Measurements from ENCODE around the gene HBS1L.

The HBS1L gene

DNA sequence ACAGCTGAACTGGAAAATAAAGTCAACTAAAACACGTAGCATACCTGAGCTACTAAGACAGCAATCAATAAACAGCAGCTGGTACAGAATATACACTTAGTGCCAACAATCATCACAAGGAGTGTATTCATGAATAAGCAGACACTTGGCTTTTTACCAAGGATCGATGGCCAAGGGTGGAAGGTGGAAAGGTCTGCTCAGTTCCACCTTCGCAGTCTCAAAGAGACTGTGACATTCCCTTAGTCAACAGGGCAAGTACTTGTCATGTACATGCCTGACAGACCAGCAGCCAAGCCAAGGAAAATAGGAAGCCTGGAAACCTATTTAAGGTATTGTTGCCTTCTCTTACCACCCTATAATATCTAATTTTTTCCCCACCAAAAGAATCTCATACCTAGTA, 21.4 kb downstream of the HBS1L start:
- no peak for DNase-seq

DNA sequence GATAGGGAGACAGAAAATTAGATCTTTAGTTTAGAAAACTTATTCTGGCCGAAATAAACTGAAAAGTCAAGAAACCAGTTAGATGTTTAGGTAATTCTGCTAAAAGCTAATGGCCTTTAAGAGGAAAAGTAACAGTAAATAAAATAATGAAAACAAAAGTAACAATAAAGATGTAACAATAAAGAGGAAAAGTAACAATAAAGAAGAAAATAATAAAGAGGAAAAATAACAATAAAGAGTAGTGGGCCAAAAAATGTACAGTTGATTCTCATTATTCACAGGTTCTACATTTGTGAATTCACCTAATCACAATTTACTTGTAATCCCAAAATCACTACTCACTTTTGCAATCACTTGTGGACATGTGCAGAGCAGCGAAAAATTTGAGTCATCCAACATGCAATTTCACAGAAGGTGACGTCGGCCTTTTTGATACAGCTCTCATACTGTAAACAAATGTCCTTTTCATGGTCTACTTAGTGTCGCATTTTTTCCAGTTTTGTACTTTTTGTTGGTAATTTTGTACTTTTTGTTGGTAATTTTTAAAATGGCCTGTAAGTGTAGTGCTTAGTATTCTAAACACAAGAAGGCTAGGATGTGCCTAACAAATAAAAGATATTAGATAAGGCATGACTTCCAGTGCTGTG, 24.0 kb downstream of the HBS1L start:
- no peak for DNase-seq

DNA sequence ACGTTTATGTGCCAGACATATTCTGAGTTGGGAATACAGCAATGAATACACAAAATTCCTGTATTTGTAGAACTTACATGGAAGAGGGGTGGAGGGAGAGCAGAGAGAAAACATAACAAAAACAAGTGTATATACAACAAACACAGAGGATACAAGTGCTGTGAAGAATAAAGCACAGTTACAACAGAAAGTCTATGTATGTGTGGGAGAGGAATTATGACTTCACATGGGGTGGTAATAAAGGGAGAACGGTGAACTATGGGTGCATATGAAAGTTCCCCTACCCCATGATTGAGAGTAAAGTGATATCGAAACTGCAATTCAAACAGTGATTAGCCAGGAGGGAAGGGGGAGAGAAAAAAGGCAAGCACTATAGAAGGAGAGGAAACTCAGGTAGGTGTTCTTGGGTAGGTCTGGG, 24.6 kb downstream of the HBS1L start:
- no peak for DNase-seq

DNA sequence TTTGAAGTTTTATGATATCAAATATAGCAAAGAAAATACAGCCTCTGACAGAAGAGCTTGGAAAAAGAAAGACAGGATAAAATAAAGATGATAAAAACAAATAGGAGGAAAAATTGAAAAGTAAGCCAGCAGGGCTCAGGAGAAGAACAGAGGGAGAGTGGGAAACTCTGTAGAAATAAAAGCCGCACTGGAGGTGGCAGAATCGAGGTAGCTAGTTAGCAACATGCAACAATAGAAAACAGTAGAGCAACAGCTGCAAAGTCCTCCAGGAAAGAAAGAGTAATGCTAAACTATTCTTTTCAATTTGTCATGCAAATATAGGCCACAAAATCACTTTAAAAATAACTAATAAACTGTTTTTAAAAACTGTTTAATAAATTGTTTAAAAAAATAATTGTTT, 28.8 kb downstream of the HBS1L start:
- no peak for DNase-seq

DNA sequence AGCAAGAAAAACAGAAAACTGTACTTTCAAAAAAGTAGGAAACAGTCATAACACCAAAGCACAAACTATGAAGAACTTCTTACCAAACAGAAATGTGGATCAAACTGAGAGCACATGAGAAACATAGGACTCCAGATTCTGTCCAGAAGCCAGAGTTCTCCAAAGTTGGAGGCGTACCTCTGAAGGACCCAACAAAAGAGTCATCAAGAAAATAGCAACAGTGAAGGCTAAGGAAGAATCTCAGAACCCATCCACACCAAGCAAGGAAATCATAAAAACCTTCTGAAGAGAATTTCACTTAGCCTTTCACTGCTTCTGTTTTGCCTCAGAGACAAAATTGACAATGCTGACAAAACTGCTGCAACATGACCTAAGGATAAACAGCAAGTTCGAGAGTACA, 29.4 kb downstream of the HBS1L start:
- DNase-seq: no peak

DNA sequence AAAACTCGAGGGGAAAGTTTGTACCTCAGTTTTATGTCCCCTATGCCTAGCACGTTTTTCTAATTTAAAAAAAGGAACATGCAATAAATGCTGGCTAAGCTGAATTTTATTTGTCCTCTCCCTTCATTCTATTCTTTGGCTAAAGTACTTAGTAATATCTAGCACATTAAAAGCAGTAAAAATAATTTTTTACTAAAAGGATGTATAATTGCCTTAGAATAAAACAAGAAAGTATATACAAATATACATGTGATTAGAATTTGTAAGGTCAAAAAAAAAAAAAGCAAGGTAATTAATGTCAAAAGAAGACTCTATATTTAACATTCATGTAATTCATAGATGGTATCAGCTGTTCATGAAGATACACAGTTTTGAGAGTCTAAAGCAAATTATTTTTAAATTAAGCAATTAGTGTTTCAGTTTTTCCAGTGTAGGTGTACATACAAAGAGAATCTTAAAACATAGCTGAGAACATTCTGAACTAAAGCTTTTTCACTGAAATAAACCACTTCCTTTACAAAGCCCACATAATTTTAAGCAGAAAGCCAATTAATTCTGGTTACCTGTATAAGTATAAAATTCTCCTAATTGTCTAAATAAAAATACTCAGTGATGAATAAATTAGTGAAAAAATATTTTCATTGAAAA, 32.4 kb downstream of the HBS1L start:
- DNase-seq: no peak

DNA sequence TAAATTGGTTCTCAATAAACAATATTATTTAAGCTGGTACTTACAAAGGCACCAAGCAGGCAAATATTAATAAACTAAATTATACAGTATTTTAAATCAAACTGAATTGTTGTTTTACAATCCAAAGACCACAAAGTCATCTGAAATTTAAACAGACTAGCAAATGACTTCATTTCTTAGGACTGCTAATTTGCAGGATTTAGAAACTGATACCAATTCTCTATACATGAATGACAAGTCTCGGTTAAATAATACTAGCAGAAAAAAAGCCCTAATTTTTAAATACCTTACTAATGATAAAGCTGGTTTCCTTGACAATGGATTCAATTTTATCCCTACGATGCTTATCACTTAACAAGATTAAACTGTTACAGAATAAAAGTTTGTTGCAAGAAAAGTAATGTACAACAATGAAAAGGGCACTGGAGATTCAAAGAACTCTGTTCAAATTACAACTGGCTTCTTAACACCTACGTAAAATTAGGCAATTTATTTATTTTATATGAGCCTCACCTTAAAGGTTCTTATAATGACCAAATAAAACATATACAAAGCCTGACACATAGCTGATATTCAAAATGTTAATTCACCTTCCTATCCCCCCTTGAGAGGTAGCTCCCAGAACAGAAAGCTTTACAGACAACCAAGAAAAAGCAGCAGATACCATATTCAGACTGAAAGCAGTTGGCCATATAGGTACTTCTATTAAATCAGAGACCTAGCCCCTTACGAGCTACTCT, 33.1 kb downstream of the HBS1L start:
- DNase-seq: no peak

DNA sequence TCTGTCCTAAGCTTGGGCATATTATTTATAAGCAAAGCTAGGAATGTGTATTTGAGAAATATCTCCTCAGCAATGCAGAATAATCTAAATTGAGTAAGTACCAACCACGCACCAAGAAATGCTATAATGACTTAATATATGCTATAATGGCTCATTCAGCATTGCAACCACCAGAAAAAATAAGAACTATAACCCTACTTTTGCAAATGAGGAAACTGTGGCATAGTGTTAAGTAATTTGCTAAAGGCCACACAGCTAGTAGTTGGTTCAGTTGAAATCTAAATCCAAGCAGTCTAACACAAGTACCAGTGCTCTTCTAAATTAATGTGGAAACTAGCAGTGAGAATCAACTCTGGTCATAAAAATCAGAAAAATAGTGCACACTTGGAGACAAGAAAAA, 35.7 kb downstream of the HBS1L start:
- no peak for DNase-seq

DNA sequence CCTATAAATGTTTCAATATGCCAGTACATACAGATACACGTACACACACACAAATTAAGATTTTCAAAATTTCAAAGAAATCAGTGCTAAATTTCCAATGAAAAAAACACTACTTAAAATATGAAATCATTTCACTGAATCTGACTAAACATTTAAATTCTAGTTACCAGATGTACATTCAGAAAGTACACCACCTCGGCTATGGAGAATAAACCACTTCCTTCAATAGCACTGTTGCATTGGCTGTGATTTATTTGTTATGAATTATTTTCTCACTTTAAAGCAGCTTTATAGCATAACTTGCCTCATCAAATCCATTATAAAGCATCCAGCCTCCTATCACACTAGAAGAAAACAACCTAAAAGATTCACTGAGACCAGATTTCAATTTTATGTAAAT, 36.6 kb downstream of the HBS1L start:
- no peak for DNase-seq

DNA sequence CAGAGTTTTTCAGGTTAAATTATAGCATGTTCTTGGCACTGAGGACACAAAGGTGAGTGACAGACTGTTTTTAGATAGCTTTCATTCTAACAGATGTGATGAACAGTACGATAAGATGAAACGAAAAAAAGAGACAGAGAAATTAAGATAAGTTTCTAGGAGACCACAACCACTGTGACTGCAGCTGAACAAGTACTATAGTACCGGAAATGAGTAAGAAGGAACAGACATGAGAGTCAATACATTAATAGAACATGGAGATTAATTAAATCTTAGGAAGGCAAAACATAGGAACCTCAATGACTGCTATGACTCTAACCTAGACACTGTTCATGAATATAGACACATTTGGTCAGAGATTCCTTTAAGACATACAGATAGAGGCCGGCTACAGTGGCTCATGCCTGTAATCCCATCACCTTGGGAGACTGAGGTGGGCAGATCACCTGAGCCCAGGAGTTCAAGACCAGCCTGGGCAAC, 40.2 kb downstream of the HBS1L start:
- DNase-seq: no peak

DNA sequence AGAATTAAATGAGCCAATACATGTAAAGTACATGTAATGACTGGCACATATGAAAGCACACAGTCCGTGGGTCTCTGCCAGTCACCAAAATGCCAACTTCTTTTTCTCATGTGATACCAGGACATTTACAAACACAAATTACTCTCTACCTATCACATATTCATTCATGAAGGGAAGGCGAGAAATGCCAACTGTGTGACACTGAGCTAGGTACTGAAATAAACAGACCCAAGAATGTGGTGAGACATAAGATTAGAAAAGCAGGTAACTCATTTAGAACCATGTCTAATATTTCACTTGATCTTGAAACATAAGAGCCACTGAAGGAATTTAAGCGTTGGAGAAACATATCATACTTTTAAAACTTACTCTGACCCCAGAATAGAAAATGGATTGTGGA, 41.4 kb downstream of the HBS1L start:
- no peak for DNase-seq

DNA sequence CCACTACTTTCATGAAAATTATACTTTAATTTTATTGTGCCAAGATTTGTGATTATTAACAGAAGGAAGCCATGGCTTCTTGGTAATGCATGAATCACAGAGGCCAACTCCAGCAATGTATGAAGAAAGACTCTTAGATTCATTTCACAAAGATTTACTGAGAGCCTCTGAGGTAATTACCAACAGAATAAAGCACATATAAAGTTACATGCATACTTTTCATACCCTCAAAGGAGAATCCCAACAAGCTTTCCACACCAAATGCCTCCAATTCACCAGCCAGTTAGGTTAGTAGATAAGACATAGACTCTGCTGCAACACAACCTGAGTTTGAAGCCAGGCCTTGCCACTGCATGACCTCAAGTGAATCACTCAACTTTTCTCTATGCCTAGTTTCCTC, 41.9 kb downstream of the HBS1L start:
- DNase-seq: no peak

DNA sequence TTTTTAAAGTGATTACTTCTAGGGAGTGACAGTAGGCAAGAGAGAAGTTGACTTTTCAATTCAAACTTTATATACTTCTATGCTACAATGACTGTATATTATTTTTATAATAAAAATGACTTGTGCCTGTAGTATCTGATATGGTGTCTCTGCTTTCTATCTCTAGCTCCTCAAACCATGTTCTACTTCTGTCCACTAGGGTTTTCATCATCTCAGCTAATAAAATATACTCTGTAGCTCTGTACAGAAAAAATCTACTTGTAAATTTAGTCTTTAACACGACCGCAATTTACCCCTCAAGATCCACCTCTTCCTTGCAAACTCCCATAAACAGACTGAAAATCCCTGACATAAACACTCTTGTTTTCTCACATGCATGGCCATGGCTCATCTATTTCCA, 42.3 kb downstream of the HBS1L start:
- no peak for DNase-seq

DNA sequence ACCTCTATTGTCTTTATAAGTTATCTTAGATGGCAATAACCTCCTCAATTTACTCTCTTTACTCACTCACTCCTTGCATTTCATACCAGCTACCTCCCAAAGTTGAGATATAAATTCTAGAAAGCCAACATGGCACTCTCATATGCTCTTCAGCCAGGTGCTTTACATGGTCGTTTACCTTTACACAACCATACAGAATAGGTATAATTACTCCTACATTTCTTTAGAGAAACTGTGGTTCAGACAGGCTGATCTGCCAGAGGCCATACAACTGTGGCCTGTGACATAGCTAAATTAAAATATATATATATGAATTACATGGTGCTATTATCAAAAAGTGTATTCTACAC, 45.7 kb downstream of the HBS1L start:
- DNase-seq: no peak

DNA sequence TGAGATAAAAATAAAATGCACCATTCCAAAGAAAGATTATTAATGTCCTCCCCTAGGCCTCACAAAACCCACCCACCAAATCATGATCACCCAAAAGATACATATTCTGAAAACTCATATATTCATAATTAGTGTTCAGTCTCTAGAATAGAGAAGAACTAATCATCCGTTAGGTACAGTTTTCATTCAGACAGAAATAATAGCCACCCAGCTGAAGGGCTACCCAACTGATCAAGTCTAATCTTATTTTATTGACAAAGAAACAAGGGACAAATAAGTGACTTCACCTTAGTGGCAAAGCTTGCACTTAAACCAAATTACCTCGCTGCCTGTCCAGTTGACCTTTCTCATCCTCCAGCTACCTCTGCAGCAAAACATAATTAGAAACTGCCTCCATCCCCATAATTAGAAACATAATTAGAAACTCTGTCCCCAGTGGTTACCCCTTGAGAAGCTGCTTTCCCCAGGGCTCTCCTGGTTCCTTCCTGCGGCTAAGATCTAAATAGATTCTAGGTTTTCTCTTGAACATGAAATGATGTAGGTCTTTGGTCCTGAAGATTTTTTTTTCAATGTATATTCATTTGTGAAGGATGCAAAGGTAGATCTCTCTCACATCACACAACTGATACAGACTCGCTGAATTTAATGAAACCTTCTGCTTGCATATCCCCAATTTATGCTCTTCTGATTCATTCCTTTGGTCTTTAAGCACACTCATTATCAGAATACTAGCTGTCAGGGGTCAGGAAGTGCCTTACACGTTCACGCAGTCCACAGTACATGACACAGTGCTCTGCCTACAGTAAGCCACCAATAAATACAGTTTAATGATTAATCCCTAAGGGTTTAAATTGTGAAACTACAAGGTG, 46.3 kb downstream of the HBS1L start:
- DNase-seq: no peak

DNA sequence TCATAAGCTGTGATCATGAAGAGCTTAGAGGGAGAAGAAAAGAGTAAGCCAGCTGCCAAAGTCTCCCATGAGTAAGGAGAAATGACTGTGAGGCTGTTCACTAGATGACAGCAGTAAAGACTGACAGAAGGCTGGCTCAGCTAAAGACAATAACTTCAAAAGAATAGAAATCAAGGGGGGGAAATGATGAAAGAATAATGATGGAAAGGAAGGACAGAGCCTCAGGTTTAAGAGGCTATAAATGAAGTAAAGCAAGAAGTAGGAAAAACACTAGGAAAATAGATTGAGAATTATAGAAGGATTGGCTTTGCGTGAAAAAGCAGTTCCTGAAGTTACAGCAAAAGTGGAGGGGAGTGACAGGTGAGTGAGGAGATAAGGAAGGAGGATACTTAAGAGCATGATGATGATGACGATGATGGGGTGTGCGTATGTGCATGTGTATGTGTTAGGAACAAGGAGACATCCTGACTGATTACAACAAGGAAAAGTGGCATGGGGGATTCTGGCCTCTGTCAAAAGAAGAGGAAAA, 48.2 kb downstream of the HBS1L start:
- no peak for DNase-seq

DNA sequence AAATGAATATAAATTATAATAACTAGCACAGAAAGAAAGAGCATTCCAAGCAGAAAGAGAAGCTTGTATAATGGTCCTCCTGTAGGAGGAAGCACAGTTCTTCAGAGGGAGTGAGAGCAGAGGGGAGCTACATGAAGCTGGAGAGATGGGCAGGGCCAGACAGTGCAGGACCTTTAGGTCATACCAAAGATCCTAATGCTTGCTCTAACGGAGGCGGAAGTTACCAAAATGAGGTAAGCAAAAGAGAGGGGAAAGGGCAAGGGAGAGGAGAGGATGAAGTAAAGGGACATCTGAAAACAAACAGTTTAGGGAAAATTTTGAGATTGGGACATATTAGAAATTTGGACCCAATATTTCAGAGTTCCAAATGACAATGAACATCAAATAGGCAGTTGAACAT, 50.2 kb downstream of the HBS1L start:
- no peak for DNase-seq

DNA sequence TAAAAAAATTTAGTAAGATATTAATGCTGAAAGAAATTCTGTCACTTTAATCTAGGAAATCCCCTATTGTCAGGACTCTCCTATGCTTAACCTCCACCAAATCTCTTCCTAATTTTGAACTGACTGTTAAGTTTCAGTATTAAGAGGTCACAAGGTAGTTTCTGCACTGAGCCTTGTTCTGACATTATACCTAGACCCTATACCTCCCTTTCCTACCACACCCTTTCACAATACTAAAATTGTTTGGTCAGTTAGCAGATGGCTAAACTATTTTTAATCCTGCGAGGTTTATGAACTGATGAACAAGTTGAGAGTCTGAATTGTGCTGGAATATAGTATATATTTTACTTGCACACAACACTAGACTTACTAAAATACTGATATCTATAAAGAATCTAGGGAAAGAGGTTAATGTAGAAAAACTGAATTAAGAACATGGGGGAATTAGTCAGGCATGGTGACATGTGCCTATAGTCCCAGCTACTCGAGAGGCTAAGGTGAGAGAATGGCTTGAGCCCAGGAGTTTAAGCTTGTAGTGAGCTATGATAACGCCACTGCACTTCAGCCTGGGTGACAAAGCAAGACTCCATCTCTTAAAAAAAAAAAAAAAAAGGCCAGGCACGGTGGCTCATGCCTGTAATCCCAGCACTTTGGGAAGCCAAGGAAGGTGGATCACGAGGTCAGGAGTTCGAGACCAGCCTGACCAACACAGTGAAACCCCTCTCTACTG, 51.5 kb downstream of the HBS1L start:
- DNase-seq: no peak

DNA sequence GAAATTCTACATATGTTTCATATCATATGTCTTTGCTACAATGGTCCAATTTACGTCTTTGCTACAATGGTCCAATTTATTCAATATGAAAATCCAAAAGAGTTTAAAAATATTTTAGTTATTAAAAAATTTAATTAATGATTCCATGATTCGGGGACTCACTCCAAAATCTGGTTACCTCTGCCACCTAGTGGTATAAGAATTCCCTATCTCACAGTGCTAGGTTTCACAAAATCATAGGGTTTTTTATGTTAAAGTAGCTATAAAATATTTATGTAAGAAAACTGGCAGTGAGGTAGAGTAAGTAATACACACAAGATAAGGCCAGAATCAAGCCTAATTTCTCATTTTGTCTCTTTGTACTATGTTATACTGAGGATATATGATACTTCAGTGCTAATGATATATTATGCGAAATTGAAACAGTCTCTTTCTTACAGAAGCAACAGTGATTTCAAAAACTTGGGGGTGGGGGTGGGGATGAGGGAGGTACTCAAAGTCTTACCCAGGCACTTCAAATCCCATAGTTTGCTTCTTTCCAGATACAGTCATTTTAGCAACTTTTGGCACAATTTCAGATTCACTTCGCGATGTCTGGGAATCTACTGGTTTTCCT, 52.3 kb downstream of the HBS1L start:
- no peak for DNase-seq

DNA sequence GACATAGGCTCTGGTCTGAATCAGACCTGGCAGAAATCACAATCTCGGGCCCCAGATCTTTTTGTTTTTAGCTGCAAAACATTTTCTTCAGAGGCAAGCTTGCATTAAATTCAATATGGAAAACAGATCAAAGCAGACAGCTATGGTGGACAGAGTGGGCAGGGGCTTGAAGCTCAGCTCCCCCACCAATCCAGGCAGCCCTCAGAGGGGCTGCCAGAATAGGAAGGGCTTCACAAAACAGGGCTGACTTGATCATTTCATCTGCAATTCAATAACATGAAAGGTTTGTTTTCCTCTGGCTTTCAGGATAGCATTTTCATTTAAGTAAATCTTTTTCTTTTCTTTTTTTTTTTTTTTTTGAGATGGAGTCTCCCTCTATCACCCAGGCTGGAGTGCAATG, 55.5 kb downstream of the HBS1L start:
- DNase-seq: no peak

DNA sequence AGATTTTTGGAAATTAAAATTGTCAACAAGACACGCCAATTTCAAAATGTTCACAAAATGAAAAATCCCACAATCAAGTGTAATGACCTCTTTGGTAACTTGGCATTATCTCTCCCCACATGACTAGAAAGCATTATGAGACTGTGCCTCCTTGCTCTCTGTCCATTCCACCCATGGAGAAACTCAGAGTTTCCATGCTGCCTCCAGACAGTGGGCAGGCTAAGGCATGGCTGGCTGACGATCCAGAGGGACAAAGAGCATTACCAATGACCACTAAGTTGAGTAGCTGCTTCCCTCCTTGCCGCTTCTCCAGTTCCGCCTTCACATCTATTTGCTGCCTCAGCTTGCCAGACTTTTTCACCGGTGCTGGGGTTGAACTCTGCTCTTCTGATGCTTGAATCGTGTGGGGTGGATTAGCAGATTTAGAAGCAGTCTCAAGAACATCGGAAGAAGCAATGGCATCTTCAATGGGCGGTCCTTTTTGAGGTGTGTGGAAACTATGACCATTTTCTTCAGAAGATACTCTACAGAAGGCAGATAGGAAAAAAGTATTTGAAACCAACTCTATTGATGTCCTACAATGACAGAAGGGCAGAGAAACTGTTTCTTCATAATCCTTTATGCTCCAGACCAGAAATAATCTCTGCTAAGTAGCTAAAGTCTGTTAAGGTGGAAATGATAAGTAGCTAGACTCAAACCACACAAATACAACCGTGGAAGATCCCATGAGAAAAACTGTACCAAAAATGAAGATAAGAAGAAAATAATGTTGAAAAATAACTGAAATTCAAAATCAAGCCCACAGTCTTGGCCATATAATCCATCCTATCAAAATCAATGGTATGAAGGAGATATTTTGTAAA, 57.3 kb downstream of the HBS1L start:
- no peak for DNase-seq

Measured in 8988T (cell line).